Tongue (tissue), 2 donors: ENCODE data around the gene SIM2. TPM values are rescaled to one million over a fixed set of nuclear protein-coding genes. Genes with fewer than 3 reads are reported as not detected.

Experiments
- DNase-seq: peaks from one replicate; pipeline ENCODE4 v3.0.0-alpha.2; 2015
- total RNA-seq: library from RNA; depleted of rRNA; stranded (reverse); fragments of >200 nt; gene quantifications from one replicate; pipeline ENCODE4 v1.2.3, GENCODE V29; 2014

Gene SIM2
- total RNA-seq, 1 donor from 2014 or later = 14.6 TPM

- DNase-seq = no peak
These were observed 1.5 kb downstream of the SIM2 start for GRCh38 chr21:36700295-36700970.

DNA sequence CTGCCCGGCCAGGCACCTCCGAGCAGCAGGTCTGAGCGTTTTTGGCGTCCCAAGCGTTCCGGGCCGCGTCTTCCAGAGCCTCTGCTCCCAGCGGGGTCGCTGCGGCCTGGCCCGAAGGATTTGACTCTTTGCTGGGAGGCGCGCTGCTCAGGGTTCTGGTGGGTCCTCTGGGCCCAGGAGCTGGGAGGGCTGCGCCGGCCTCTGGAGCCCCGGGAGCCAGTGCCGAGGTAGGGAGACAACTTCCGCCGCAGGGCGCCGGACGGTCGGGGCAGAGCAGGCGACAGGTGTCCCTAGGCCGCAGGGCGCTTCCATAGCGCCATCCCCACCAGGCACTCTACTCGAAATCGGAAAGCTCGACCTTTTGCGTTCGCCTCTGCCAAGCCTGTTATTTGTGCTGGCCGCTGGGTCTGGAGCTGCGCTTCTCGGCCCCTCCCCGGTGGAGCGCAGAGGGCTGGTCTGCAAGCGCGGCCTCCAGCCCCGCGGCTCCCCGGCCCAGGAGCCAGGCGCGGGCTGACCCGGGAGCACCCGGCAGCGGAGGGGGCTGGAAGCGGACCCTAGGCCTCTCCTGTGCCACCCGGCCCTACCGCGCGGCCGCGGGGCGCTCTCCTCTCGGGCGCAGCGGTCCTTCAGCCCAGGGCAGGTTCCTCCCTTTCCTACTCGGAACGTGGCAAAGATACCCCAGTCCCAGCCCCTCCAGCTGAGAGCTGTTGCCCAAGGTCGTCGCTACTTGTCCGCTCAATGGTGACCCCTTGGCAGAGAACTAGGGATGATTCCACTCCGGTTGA lies 2.2 kb downstream of the SIM2 start:
- no peak for DNase-seq

DNA sequence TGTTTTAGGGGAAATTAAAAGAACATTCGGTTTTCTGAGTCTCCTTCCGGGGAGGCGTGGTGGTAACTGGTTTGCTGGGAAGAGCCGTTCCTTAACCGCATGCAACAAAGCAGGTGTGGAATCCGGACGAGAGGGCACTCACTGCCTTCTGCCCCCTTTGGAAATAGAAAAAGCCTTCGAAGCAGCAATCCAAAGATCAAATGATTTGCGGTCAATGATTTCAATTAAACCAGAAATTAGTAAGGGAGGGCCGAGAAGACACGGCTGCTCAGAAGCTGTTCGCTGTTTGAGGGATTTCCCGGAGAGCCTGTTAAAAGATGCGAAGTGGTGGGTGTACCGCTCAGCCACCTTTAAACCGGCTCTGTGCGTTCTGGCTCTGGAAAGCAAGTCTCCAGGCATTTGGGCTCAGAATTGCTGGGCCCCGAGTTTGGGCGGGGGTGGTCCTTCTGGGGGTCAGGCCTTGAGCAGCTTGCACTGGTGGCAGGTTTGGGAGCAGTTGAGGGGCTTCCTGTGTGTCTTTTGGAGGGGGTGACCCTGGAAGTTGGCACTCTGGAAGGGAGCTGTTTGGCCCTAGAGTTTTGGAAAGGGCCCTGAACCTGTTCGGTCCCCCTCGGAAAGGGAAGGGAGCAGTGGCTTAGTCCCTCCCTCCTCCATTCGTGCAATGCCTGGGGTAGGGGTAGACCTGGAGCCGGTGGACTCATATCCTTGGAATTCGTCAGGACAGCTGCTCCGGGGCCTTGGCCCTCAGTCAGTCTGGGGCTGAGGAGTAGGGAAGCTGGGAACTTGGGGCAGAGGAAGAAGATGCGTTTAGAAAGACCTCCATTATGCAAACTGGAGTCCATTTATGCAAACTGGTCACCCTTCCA lies 3.1 kb downstream of the SIM2 start:
- DNase-seq = no peak

DNA sequence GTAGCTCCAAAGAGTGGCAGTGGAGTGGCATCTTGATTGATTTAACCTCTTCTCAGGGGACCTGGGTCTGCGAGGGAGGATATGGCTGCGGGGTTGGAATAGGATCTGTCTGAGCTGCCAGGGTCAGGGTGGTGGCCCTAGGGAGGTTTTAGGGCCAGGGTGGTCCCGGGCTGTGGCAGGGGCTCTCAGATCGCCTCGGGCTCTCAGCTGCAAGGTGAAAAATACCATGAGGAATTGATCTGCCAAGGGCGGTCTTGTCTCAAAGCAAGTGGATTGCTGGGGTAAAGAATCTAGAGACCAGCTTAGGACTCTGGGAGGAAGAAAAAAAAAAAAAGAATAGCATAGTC lies 3.7 kb downstream of the SIM2 start:
- DNase-seq = no peak

GRCh38 chr21:36703123-36703522 lies 4.2 kb downstream of the SIM2 start:
- DNase-seq = no peak

- DNase-seq = no peak
These were observed 4.8 kb downstream of the SIM2 start for GRCh38 chr21:36703626-36704280.

GRCh38 chr21:36704281-36704957 lies 5.5 kb downstream of the SIM2 start:
- DNase-seq = no peak

GRCh38 chr21:36704958-36705678 lies 6.2 kb downstream of the SIM2 start:
- DNase-seq = no peak

GRCh38 chr21:36705679-36706481 lies 7.0 kb downstream of the SIM2 start:
- no peak for DNase-seq

DNA sequence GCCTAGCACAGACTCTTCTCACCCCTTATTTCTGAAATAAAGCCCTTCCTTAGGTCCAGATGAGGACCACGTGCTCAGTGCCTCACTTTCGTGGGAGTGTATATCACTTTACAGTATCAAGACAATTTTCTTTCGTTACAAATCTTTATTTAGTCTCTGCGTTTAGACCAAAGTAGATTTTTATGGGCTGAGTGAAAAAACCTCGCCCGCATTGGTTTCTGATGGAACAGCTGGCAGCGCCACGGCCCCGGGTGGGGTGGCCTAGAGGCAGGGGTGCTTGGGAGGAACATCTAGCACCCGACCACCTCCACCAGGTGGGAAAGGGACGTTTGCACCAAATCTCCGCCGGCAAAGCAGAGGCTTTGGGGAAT lies 7.6 kb downstream of the SIM2 start:
- no peak for DNase-seq

DNA sequence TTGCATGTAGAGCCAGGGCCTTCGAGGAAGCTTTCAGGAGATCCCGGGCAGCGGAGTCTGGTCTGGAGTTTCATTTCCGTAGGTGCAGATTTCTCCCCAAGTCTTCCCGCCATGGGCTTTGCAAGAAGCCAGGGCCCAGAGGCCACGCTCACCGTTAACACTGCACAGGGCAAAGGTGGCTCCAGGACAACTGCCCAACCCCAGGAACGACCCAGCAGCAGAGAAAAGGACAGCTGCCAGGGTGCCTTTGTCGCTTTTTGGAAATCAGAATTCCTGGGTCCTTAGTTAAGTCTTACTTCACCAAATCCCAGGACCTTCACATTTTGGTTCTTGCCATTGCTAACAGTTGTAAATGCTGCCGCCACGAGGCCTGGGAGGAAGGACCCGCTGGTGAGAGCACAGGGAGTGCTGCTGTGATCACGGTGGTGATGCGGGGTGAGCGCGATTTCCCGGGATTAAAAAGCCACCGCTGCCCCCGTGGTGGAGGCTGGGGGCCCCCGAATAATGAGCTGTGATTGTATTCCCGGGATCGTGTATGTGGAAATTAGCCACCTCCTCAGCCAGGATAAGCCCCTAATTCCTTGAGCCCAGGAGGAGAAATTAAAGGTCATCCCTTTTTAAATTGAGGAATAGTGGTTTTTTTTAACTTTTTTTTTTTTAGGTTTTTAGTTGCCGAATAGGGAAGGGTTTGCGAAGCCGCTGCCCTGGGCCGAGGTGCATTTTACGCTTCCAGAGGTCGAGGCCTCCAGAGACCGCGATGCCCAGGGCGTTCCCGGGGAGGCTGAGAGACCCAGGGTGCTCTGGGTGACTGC lies 8.2 kb downstream of the SIM2 start:
- DNase-seq = no peak

- no peak for DNase-seq
These were observed 8.9 kb downstream of the SIM2 start for GRCh38 chr21:36707763-36708285.

DNA sequence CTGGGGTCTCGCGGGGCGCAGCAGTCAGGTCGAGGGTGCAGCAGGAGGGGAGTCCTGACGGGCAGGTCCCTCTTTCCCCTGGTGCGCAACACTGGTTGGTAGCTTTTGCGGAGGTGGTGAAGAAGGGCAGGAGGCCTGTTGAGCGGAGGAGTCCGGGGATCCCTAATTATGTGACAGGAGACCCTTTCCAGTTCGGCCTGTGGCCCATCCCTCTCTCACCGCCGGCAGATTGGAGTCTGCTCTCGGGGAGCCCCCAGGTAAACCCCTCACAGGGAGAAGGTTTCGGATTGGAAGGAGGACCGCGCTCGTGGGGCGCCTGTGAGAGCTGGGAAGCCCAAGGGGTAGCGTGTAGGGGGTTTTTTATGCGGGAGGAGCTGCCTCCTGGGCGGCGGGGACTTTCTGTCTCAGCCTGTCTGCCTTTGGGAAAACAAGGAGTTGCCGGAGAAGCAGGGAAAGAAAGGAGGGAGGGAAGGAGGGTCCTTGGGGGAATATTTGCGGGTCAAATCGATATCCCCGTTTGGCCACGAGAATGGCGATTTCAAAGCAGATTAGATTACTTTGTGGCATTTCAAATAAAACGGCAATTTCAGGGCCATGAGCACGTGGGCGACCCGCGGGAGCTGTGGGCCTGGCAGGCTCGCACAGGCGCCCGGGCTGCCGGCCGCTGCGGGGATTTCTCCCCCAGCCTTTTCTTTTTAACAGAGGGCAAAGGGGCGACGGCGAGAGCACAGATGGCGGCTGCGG lies 9.5 kb downstream of the SIM2 start:
- DNase-seq = no peak

DNA sequence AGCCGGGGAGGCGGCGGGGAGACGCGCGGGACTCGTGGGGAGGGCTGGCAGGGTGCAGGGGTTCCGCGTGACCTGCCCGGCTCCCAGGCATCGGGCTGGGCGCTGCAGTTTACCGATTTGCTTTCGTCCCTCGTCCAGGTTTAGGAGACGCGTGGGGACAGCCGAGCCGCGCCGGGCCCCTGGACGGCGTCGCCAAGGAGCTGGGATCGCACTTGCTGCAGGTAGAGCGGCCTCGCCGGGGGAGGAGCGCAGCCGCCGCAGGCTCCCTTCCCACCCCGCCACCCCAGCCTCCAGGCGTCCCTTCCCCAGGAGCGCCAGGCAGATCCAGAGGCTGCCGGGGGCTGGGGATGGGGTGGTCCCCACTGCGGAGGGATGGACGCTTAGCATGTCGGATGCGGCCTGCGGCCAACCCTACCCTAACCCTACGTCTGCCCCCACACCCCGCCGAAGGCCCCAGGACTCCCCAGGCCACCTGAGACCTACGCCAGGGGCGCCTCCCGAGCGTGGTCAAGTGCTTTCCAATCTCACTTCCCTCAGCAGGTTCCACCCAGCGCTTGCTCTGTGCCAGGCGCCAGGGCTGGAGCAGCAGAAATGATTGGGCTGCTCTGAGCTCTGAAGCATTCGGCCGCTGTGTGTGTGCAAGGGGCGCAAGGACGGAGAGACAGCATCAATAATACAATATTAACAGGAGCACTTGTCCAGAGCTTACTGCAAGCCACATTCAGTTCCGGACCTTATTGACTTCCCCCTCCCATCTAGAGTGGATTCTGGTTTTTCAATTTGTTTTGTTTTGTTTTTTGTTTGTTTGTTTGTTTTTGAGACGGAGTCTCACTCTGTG lies 10.3 kb downstream of the SIM2 start:
- no peak for DNase-seq

DNA sequence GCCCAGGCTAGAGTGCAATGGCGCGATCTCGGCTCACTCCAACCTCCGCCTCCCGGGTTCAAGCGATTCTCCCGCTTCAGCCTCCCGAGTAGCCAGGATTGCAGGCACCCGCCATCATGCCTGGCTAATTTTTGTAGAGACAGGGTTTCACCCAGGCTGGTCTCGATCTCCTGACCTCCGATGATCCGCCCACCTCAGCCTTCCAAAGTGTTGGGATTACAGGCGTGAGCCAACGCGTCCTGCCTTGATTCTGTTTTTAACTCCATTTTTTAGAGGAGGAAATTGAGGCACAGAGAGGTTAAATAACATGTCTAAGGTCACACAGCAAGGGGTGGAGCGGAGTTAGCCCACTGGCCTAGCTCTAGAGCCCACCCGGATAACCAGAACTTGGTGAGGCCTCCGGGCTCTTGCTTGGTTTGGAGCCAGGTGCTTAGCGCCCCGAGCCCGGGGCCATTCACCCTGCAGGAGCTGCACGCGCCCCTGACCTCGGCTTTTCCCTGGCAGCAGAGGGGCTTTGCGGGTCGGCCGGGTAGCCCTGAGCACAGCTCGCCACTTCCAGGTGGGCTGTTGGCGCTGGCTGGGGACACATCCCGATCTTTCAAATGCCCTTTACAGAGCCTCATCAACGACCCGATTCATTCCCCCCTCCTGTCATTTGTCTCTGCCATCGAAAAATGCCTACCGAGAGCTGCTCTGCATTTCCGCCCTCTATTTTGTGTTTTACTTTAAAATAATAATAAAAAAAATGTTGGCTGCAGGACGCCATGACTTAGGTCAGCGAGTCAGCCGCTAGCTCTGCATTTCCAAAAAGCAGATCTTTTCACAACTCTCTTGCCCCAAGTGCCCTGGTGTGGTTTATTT lies 11.2 kb downstream of the SIM2 start:
- no peak for DNase-seq

DNA sequence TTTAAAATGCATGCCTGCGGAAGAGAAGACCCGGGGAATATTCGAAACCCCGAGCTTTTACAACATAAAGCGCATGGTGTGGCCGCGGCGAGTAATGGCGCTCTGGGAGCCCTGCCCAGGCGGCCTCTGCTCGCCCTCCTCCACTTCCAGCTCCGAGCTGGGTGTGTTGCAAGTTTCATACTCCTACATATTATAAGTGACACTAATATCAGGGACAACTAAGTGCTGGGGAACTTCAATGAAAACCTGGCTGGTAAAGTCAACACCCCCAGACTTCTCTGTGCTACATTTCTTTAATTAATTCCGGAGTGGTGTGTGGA lies 11.8 kb downstream of the SIM2 start:
- DNase-seq = no peak

DNA sequence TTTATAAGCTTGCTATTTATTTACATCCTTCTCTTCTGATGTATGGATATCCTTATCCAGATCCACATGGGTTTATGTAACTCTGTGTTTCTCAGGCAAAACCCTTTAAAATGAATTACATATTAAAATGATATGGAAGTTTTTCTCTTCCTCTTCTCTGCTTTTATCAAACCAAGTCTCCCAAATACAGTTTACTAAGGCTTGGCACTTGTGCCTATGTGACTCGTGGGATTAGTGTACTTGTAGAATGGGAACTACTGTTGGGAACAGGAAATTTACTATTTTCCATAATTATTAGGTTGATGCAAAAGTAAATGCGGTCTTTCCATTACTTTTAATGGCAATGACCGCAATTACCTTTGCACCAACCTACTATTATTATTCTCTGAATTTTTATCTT lies 14.8 kb downstream of the SIM2 start:
- no peak for DNase-seq
